ENCODE measurements around the gene ARAP3. TPM values are rescaled to one million over a fixed set of nuclear protein-coding genes. Genes with fewer than 3 reads are reported as not detected.
A peak's percentile ranks its signal among the peaks of the same experiment; 100 is the strongest.

Gene ARAP3
- total and polyA plus RNA-seq, 9 of the 15 experiments (the other 6 are each of a cell fraction or from before 2014, with no cell fraction given), result 0.83 to 25.7 (median 6.4) TPM

- TF ChIP-seq ZBTB2 (IDR thresholded peaks at IDR 0.05) (peak; percentile 77; the same call in 1 of the 2 replicates), ZBTB49 (CRISPR knock-in tag; IDR thresholded peaks at IDR 0.05; ENCODE audit: borderline replicate concordance) (no peak), HDAC3 (IDR thresholded peaks at IDR 0.05; ENCODE audit: borderline replicate concordance, partially characterized antibody) (no peak), MCM5 (IDR thresholded peaks at IDR 0.05; ENCODE audit: low read depth) (no peak), TFAM (CRISPR knock-in tag; conservative IDR thresholded peaks at IDR 0.05) (no peak), ZBTB5 (IDR thresholded peaks at IDR 0.05) (no peak), L3MBTL2 (IDR thresholded peaks at IDR 0.05) (peak; percentile 43; the same call in 1 of the 2 replicates), TOE1 (IDR thresholded peaks at IDR 0.05; ENCODE audit: borderline replicate concordance) (no peak), TOE1 (CRISPR knock-in tag; IDR thresholded peaks at IDR 0.05; ENCODE audit: borderline replicate concordance, low read depth) (no peak), ZSCAN32 (CRISPR knock-in tag; IDR thresholded peaks at IDR 0.05) (no peak), ZFX (CRISPR knock-in tag; IDR thresholded peaks at IDR 0.05) (no peak), DNMT1 (IDR thresholded peaks at IDR 0.05) (no peak), SMARCA4 (IDR thresholded peaks at IDR 0.05) (peak; percentile 45; the same call in 1 of the 2 replicates), HNRNPUL1 (IDR thresholded peaks at IDR 0.05; ENCODE audit: low read length) (no peak)
- TF ChIP-seq, protein P1, sequence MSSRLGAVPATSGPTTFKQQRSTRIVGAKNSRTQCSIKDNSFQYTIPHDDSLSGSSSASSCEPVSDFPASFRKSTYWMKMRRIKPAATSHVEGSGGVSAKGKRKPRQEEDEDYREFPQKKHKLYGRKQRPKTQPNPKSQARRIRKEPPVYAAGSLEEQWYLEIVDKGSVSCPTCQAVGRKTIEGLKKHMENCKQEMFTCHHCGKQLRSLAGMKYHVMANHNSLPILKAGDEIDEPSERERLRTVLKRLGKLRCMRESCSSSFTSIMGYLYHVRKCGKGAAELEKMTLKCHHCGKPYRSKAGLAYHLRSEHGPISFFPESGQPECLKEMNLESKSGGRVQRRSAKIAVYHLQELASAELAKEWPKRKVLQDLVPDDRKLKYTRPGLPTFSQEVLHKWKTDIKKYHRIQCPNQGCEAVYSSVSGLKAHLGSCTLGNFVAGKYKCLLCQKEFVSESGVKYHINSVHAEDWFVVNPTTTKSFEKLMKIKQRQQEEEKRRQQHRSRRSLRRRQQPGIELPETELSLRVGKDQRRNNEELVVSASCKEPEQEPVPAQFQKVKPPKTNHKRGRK (tag; IDR thresholded peaks at IDR 0.05), result no peak
- TF ChIP-seq, protein P2, sequence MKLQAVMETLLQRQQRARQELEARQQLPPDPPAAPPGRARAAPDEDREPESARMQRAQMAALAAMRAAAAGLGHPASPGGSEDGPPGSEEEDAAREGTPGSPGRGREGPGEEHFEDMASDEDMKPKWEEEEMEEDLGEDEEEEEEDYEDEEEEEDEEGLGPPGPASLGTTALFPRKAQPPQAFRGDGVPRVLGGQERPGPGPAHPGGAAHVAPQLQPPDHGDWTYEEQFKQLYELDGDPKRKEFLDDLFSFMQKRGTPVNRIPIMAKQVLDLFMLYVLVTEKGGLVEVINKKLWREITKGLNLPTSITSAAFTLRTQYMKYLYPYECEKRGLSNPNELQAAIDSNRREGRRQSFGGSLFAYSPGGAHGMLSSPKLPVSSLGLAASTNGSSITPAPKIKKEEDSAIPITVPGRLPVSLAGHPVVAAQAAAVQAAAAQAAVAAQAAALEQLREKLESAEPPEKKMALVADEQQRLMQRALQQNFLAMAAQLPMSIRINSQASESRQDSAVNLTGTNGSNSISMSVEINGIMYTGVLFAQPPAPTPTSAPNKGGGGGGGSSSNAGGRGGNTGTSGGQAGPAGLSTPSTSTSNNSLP (IDR thresholded peaks at IDR 0.05; ENCODE audit: borderline replicate concordance, low read depth, low read length), result no peak; the same call in 1 of the 2 replicates
- TF ChIP-seq, protein P3, sequence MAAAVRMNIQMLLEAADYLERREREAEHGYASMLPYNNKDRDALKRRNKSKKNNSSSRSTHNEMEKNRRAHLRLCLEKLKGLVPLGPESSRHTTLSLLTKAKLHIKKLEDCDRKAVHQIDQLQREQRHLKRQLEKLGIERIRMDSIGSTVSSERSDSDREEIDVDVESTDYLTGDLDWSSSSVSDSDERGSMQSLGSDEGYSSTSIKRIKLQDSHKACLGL (CRISPR knock-in tag; IDR thresholded peaks at IDR 0.05; ENCODE audit: borderline replicate concordance, poor library complexity, severe bottlenecking), result no peak
These were observed 11.1 kb upstream of the ARAP3 start (continued) for GRCh38 chr5:141692919-141693725.

All from K562 (cell line).